SU-DHL-6 (cell line): Measurements from ENCODE around the gene HADH.

ENCODE experiments used
- CTCF ChIP-seq: fragments of 200-600 bp; sonication (generic); IDR thresholded peaks from one replicate; pipeline ENCODE4 v1.5.1; 2017; ENCODE audit warnings: antibody characterized with exemption, mild to moderate bottlenecking, low read length, moderate library complexity; ENCODE audit not compliant: insufficient read depth, poor library complexity, severe bottlenecking
- EZH2phosphoT487 ChIP-seq: fragments of 200-600 bp; sonication (generic), shearing (Covaris generic); conservative IDR thresholded peaks from 2 replicates; pipeline ENCODE4 v1.6.1; 2018; ENCODE audit warnings: mild to moderate bottlenecking, antibody characterized with exemption, low read length, moderate library complexity, mixed read lengths

DNA sequence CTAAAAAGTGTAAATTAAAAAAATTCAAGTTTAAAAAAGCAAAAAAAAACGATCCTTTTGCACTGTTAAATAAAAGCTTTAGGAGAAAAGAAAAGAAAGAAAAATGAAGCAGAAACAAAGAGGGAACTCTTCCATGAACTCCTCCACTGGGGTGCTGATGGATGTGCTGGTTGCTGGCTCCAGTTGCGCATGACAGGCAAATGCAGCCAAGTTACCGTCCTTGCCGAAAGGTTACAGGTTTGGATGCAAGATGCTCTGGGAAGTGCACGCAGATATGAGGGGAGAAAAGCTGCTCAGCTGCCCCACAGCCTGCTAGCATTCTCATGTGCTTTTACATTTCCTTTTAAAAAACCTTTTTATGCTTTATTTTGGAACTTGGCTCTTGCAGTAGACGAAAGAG is 58.5 kb downstream of the HADH start:
- no peak for TF ChIP-seq CTCF
- no peak for TF ChIP-seq EZH2phosphoT487
